Activated CD8-positive, alpha-beta memory T cell treated with anti-CD3 and anti-CD28 coated beads for 1 hour (primary cell): ENCODE results near the gene CDS2.

Experiments
- DNase-seq, 2 donors: peaks; one replicate each; pipeline ENCODE4 v3.0.0-alpha.2; 2020; ENCODE audit warnings: low read depth in 1 of 2; ENCODE audit errors: extremely low read depth in 1 of 2

The CDS2 gene

GRCh38 chr20:5149892-5150225, 23.1 kb downstream of the CDS2 start:
- no peak for DNase-seq

- no peak for DNase-seq
Observed at GRCh38 chr20:5150226-5151076, 23.6 kb downstream of the CDS2 start.

GRCh38 chr20:5153152-5153467, 26.3 kb downstream of the CDS2 start:
- DNase-seq = no peak

GRCh38 chr20:5153612-5154542, 27.1 kb downstream of the CDS2 start:
- no peak for DNase-seq

- DNase-seq = no peak
Observed at GRCh38 chr20:5154543-5154925, 27.7 kb downstream of the CDS2 start.

GRCh38 chr20:5155404-5155803, 28.6 kb downstream of the CDS2 start:
- DNase-seq = no peak

GRCh38 chr20:5156675-5157448, 30.1 kb downstream of the CDS2 start:
- no peak for DNase-seq

GRCh38 chr20:5159928-5160327, 33.1 kb downstream of the CDS2 start:
- DNase-seq = no peak

- no peak for DNase-seq
Observed at GRCh38 chr20:5160882-5161281, 34.1 kb downstream of the CDS2 start.

GRCh38 chr20:5161536-5162164, 34.8 kb downstream of the CDS2 start:
- no peak for DNase-seq

- DNase-seq = no peak
Observed at GRCh38 chr20:5164645-5165625, 38.1 kb downstream of the CDS2 start.

- no peak for DNase-seq
Observed at GRCh38 chr20:5168651-5169396, 42.0 kb downstream of the CDS2 start.

GRCh38 chr20:5170341-5170740, 43.5 kb downstream of the CDS2 start:
- DNase-seq = no peak

- DNase-seq = no peak
Observed at GRCh38 chr20:5171064-5171789, 44.4 kb downstream of the CDS2 start.

- DNase-seq = no peak
Observed at GRCh38 chr20:5171790-5172164, 45.0 kb downstream of the CDS2 start.

GRCh38 chr20:5172167-5172601, 45.4 kb downstream of the CDS2 start:
- DNase-seq = no peak

GRCh38 chr20:5172903-5173463, 46.2 kb downstream of the CDS2 start:
- DNase-seq = no peak

- no peak for DNase-seq
Observed at GRCh38 chr20:5173751-5174150, 46.9 kb downstream of the CDS2 start.
